ENCODE data around the gene BAG5. TPM values are rescaled to one million over a fixed set of nuclear protein-coding genes. Genes with fewer than 3 reads are reported as not detected.

BAG5 gene
- total RNA-seq, 1 experiment from 2014 or later: 29.2 TPM

DNA sequence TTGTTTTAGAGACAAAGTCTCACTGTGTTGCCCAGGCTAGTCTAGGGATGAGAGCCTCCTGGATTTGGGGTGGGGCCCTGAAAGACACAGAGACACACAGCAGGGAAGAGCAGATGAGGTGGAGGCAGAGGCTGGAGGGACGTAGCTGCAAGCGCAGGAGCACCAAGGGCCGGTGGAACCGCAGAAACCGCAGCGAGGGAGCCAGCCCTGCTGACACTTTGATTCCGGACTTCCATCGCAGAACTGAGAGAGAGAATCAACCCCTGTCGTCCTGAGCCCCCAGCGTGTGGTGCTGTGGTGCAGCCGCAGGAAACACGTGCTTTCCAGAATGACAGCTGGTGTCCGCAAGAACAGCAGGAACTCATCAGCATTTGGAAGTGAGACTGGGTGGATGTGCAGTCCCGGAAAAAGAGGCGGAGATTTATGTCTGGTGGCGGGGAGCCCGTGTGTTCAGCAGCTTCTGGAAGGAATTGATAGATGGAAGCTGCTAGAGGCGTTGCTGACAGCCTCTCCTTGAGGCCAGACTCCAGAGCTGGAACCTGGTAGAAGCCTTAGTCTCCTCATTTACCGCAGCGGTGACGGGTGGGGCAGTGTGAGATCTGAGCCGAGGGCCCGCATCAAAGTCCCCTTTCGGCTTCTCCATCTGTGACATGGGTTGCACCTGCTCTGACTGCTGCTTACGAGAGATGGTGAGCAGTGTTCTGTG, 44.7 kb upstream of the BAG5 start (continued):
- TF ChIP-seq, protein P1, sequence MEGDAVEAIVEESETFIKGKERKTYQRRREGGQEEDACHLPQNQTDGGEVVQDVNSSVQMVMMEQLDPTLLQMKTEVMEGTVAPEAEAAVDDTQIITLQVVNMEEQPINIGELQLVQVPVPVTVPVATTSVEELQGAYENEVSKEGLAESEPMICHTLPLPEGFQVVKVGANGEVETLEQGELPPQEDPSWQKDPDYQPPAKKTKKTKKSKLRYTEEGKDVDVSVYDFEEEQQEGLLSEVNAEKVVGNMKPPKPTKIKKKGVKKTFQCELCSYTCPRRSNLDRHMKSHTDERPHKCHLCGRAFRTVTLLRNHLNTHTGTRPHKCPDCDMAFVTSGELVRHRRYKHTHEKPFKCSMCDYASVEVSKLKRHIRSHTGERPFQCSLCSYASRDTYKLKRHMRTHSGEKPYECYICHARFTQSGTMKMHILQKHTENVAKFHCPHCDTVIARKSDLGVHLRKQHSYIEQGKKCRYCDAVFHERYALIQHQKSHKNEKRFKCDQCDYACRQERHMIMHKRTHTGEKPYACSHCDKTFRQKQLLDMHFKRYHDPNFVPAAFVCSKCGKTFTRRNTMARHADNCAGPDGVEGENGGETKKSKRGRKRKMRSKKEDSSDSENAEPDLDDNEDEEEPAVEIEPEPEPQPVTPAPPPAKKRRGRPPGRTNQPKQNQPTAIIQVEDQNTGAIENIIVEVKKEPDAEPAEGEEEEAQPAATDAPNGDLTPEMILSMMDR (IDR thresholded peaks at IDR 0.05): no peak
- TF ChIP-seq, protein P2, sequence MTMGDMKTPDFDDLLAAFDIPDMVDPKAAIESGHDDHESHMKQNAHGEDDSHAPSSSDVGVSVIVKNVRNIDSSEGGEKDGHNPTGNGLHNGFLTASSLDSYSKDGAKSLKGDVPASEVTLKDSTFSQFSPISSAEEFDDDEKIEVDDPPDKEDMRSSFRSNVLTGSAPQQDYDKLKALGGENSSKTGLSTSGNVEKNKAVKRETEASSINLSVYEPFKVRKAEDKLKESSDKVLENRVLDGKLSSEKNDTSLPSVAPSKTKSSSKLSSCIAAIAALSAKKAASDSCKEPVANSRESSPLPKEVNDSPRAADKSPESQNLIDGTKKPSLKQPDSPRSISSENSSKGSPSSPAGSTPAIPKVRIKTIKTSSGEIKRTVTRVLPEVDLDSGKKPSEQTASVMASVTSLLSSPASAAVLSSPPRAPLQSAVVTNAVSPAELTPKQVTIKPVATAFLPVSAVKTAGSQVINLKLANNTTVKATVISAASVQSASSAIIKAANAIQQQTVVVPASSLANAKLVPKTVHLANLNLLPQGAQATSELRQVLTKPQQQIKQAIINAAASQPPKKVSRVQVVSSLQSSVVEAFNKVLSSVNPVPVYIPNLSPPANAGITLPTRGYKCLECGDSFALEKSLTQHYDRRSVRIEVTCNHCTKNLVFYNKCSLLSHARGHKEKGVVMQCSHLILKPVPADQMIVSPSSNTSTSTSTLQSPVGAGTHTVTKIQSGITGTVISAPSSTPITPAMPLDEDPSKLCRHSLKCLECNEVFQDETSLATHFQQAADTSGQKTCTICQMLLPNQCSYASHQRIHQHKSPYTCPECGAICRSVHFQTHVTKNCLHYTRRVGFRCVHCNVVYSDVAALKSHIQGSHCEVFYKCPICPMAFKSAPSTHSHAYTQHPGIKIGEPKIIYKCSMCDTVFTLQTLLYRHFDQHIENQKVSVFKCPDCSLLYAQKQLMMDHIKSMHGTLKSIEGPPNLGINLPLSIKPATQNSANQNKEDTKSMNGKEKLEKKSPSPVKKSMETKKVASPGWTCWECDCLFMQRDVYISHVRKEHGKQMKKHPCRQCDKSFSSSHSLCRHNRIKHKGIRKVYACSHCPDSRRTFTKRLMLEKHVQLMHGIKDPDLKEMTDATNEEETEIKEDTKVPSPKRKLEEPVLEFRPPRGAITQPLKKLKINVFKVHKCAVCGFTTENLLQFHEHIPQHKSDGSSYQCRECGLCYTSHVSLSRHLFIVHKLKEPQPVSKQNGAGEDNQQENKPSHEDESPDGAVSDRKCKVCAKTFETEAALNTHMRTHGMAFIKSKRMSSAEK (CRISPR knock-in tag; IDR thresholded peaks at IDR 0.05; ENCODE audit: borderline replicate concordance): no peak
- 0 out of 2 replicates have a peak, but pooled peaks have one; percentile 19 for TF ChIP-seq PRDM15 (CRISPR knock-in tag; IDR thresholded peaks at IDR 0.05)
- TF ChIP-seq ARID4B (CRISPR knock-in tag; IDR thresholded peaks at IDR 0.05; ENCODE audit: borderline replicate concordance): peak; percentile 73; the same call in 1 of the 2 replicates
- TF ChIP-seq NR1H2 (CRISPR knock-in tag; IDR thresholded peaks at IDR 0.05): no peak
- no peak for TF ChIP-seq NFE2L1 (CRISPR knock-in tag; IDR thresholded peaks at IDR 0.05)
- no peak for TF ChIP-seq E2F1 (CRISPR knock-in tag; IDR thresholded peaks at IDR 0.05)
- TF ChIP-seq TEAD1 (CRISPR knock-in tag; IDR thresholded peaks at IDR 0.05): peak; percentile 51; the same call in 1 of the 2 replicates
- no peak for TF ChIP-seq ATF3 (CRISPR knock-in tag; conservative IDR thresholded peaks at IDR 0.05)
- no peak for TF ChIP-seq ZNF423 (CRISPR knock-in tag; IDR thresholded peaks at IDR 0.05)
- TF ChIP-seq, protein P3, sequence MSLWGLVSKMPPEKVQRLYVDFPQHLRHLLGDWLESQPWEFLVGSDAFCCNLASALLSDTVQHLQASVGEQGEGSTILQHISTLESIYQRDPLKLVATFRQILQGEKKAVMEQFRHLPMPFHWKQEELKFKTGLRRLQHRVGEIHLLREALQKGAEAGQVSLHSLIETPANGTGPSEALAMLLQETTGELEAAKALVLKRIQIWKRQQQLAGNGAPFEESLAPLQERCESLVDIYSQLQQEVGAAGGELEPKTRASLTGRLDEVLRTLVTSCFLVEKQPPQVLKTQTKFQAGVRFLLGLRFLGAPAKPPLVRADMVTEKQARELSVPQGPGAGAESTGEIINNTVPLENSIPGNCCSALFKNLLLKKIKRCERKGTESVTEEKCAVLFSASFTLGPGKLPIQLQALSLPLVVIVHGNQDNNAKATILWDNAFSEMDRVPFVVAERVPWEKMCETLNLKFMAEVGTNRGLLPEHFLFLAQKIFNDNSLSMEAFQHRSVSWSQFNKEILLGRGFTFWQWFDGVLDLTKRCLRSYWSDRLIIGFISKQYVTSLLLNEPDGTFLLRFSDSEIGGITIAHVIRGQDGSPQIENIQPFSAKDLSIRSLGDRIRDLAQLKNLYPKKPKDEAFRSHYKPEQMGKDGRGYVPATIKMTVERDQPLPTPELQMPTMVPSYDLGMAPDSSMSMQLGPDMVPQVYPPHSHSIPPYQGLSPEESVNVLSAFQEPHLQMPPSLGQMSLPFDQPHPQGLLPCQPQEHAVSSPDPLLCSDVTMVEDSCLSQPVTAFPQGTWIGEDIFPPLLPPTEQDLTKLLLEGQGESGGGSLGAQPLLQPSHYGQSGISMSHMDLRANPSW (CRISPR knock-in tag; conservative IDR thresholded peaks at IDR 0.05; ENCODE audit: low read depth): no peak
- TF ChIP-seq, protein P4, sequence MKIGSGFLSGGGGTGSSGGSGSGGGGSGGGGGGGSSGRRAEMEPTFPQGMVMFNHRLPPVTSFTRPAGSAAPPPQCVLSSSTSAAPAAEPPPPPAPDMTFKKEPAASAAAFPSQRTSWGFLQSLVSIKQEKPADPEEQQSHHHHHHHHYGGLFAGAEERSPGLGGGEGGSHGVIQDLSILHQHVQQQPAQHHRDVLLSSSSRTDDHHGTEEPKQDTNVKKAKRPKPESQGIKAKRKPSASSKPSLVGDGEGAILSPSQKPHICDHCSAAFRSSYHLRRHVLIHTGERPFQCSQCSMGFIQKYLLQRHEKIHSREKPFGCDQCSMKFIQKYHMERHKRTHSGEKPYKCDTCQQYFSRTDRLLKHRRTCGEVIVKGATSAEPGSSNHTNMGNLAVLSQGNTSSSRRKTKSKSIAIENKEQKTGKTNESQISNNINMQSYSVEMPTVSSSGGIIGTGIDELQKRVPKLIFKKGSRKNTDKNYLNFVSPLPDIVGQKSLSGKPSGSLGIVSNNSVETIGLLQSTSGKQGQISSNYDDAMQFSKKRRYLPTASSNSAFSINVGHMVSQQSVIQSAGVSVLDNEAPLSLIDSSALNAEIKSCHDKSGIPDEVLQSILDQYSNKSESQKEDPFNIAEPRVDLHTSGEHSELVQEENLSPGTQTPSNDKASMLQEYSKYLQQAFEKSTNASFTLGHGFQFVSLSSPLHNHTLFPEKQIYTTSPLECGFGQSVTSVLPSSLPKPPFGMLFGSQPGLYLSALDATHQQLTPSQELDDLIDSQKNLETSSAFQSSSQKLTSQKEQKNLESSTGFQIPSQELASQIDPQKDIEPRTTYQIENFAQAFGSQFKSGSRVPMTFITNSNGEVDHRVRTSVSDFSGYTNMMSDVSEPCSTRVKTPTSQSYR (CRISPR knock-in tag; IDR thresholded peaks at IDR 0.05): 0 out of 2 replicates have a peak, but pooled peaks have one; percentile 39
- no peak for TF ChIP-seq PREB (CRISPR knock-in tag; IDR thresholded peaks at IDR 0.05; ENCODE audit: borderline replicate concordance)

Data from WTC11 (cell line).